GM12891 (cell line): Measurements from ENCODE around the gene ILF2.

ENCODE experiments used
- DNase-seq: peaks from one replicate; pipeline ENCODE4 v3.0.0; 2011; ENCODE audit warnings: low spot score; ENCODE audit not compliant: insufficient read length
- FAIRE-seq: peaks from 2 replicates; lab custom pipeline; 2011; peaks lifted over from hg19 to GRCh38; lab: Jason Lieb, UNC
- PAX5 ChIP-seq: IDR thresholded peaks from 2 replicates; pipeline ENCODE4 v1.6.1; 2011; ENCODE audit warnings: low read length, moderate library complexity, mild to moderate bottlenecking; ENCODE audit not compliant: insufficient read depth, severe bottlenecking
- POLR2A ChIP-seq: IDR thresholded peaks from 2 replicates; pipeline ENCODE4 v1.6.1; 2011; ENCODE audit warnings: low read depth, low read length, control low read depth
- POLR2AphosphoS5 ChIP-seq: IDR thresholded peaks from 2 replicates; pipeline ENCODE4 v1.6.1; 2011; ENCODE audit warnings: low read depth, low read length, control low read depth
- POU2F2 ChIP-seq: IDR thresholded peaks from 2 replicates; pipeline ENCODE4 v1.6.1; 2011; ENCODE audit warnings: low read depth, mild to moderate bottlenecking, control low read depth, low read length, moderate library complexity
- SPI1 ChIP-seq: IDR thresholded peaks from 2 replicates; pipeline ENCODE4 v1.6.1; 2011; ENCODE audit warnings: low read depth, low read length, control low read depth
- TAF1 ChIP-seq: IDR thresholded peaks from 2 replicates; pipeline ENCODE4 v1.6.1; 2011; ENCODE audit warnings: low read depth, low read length, control low read depth

The ILF2 gene

GRCh38 chr1:153696741-153697140, 25.9 kb upstream of the ILF2 start:
- DNase-seq, result no peak
- TF ChIP-seq POLR2AphosphoS5, result no peak
- TF ChIP-seq SPI1, result no peak
- no peak for TF ChIP-seq TAF1
- TF ChIP-seq POU2F2, result no peak
- TF ChIP-seq PAX5, result no peak
- TF ChIP-seq POLR2A, result no peak
- no peak for FAIRE-seq

DNA sequence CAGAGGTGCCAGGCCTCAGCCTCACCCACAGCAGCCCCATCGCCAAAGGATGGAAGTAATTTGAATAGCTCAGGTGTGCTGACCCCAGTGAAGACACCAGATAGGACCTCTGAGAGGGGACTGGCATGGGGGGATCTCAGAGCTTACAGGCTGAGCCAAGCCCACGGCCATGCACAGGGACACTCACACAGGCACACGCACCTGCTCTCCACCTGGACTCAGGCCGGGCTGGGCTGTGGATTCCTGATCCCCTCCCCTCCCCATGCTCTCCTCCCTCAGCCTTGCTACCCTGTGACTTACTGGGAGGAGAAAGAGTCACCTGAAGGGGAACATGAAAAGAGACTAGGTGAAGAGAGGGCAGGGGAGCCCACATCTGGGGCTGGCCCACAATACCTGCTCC, 22.7 kb upstream of the ILF2 start:
- no peak for FAIRE-seq
- no peak for TF ChIP-seq TAF1
- no peak for DNase-seq

- no peak for DNase-seq
- FAIRE-seq, result no peak
- TF ChIP-seq POLR2A, result no peak
- TF ChIP-seq SPI1, result no peak
- TF ChIP-seq PAX5, result no peak
- no peak for TF ChIP-seq POLR2AphosphoS5
- TF ChIP-seq TAF1, result no peak
- no peak for TF ChIP-seq POU2F2
These were observed 18.0 kb upstream of the ILF2 start for GRCh38 chr1:153688736-153689328.

- DNase-seq (no peak), FAIRE-seq (no peak)
- no peak for TF ChIP-seq SPI1
- no peak for TF ChIP-seq POLR2AphosphoS5
- no peak for TF ChIP-seq TAF1
- TF ChIP-seq POLR2A, result no peak
- no peak for TF ChIP-seq PAX5
- no peak for TF ChIP-seq POU2F2
These were observed 17.5 kb upstream of the ILF2 start for GRCh38 chr1:153688276-153688675.

- TF ChIP-seq POLR2AphosphoS5 (no peak), POU2F2 (no peak), SPI1 (no peak), POLR2A (no peak), TAF1 (no peak), PAX5 (no peak)
- no peak for FAIRE-seq
- DNase-seq, result no peak
These were observed 16.7 kb upstream of the ILF2 start for GRCh38 chr1:153687346-153688125.

- DNase-seq (no peak), FAIRE-seq (no peak)
- TF ChIP-seq PAX5 (no peak), POU2F2 (no peak), TAF1 (no peak), POLR2AphosphoS5 (no peak)
These were observed 14.9 kb upstream of the ILF2 start for GRCh38 chr1:153685544-153686340.

GRCh38 chr1:153684892-153685291, 14.1 kb upstream of the ILF2 start:
- DNase-seq, result no peak
- FAIRE-seq, result no peak
- TF ChIP-seq PAX5, result no peak
- no peak for TF ChIP-seq SPI1
- TF ChIP-seq POLR2AphosphoS5, result no peak
- no peak for TF ChIP-seq POU2F2
- TF ChIP-seq POLR2A, result no peak
- no peak for TF ChIP-seq TAF1

DNA sequence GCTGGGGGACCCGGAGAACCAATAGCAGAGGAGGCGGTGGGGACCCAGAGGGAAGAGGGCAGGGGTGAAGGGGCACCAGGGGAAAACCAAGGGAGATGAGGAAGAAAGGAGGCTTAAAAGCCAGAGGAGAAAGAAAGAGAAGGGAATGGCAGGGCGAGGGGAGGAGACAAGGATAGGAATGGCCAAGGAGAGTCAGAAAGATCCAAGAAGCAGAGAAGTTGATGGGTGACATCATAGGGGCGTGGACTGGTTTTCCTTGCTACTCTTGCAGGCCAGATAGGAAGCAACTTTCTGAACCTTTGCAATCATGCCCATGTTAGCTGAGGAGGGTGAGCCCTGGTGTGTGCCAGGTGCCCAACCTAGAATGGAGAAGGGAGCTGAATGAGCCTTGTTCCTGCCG, 13.1 kb upstream of the ILF2 start:
- no peak for FAIRE-seq
- TF ChIP-seq TAF1, result no peak
- TF ChIP-seq SPI1, result no peak
- no peak for TF ChIP-seq POLR2A
- TF ChIP-seq PAX5, result no peak
- TF ChIP-seq POLR2AphosphoS5, result no peak
- TF ChIP-seq POU2F2, result no peak

GRCh38 chr1:153682730-153683129, 11.9 kb upstream of the ILF2 start:
- DNase-seq (no peak), FAIRE-seq (no peak)
- TF ChIP-seq TAF1 (no peak), POLR2AphosphoS5 (no peak), POLR2A (no peak), POU2F2 (no peak), SPI1 (no peak), PAX5 (no peak)

More for the DNA sequence above, 13.1 kb upstream of the ILF2 start:
- no peak for DNase-seq

GRCh38 chr1:153680120-153680403, 9.3 kb upstream of the ILF2 start:
- FAIRE-seq, result no peak
- DNase-seq, result no peak

More at GRCh38 chr1:153680120-153680403, 9.3 kb upstream of the ILF2 start:
- no peak for TF ChIP-seq PAX5
- TF ChIP-seq POLR2A, result no peak
- no peak for TF ChIP-seq TAF1
- no peak for TF ChIP-seq SPI1
- TF ChIP-seq POU2F2, result no peak
- no peak for TF ChIP-seq POLR2AphosphoS5
